Neural progenitor cell (in vitro differentiated cells): ENCODE results near the gene PWWP2B. TPM values are rescaled to one million over a fixed set of nuclear protein-coding genes. Genes with fewer than 3 reads are reported as not detected.

ENCODE experiments used
- DNase-seq: peaks from one replicate; pipeline ENCODE4 v3.0.0-alpha.2; 2016; ENCODE audit warnings: low spot score
- H2AFZ ChIP-seq: fragments of 200-600 bp; sonication (generic); replicated peaks from 2 replicates; pipeline ENCODE4 v1.6.1; 2016; ENCODE audit warnings: antibody characterized with exemption
- H3F3A ChIP-seq: fragments of 200-600 bp; sonication (generic); 2 replicates; pipeline ENCODE4 v1.6.1; 2016; ENCODE audit warnings: antibody characterized with exemption, low read depth
- H3K27ac ChIP-seq: fragments of 200-600 bp; sonication (generic); 2 replicates; pipeline ENCODE4 v1.5.1; 2016; ENCODE audit warnings: mild to moderate bottlenecking
- H3K27me3 ChIP-seq: fragments of 200-600 bp; sonication (generic); 2 replicates; pipeline ENCODE4 v1.6.1; 2016; ENCODE audit warnings: mild to moderate bottlenecking, moderate library complexity
- H3K36me3 ChIP-seq: fragments of 200-600 bp; sonication (generic); 2 replicates; pipeline ENCODE4 v1.5.1; 2016
- H3K4me1 ChIP-seq: fragments of 200-600 bp; sonication (generic); 2 replicates; pipeline ENCODE4 v1.6.1; 2016; ENCODE audit warnings: mixed run types
- H3K4me2 ChIP-seq: fragments of 200-600 bp; sonication (generic); 2 replicates; pipeline ENCODE4 v1.6.1; 2016
- H3K4me3 ChIP-seq: fragments of 200-600 bp; sonication (generic); 2 replicates; pipeline ENCODE4 v1.5.1; 2016
- H3K79me2 ChIP-seq: fragments of 200-600 bp; sonication (generic); 2 replicates; pipeline ENCODE4 v1.6.1; 2016; ENCODE audit warnings: low read depth
- H3K9ac ChIP-seq: fragments of 200-600 bp; sonication (generic); 2 replicates; pipeline ENCODE4 v1.6.1; 2016
- H3K9me3 ChIP-seq: fragments of 200-600 bp; sonication (generic); 2 replicates; pipeline ENCODE4 v1.5.1; 2016; ENCODE audit warnings: low read depth
- H4K20me1 ChIP-seq: fragments of 200-600 bp; sonication (generic); 2 replicates; pipeline ENCODE4 v1.6.1; 2016; ENCODE audit warnings: low read depth
- H3K27ac Mint-ChIP-seq: 3 replicates; pipeline ENCODE4 v1.8.0; 2021; ENCODE audit warnings: mixed read lengths
- H3K27me3 Mint-ChIP-seq: 2 replicates; pipeline ENCODE4 v1.8.0; 2022; ENCODE audit warnings: low read depth, mild to moderate bottlenecking, inconsistent platforms, moderate library complexity, mixed read lengths; ENCODE audit not compliant: insufficient read depth
- H3K36me3 Mint-ChIP-seq: 3 replicates; pipeline ENCODE4 v1.8.0; 2021; ENCODE audit warnings: mixed read lengths
- H3K4me1 Mint-ChIP-seq: 3 replicates; pipeline ENCODE4 v1.8.0; 2021; ENCODE audit warnings: mixed read lengths
- H3K4me3 Mint-ChIP-seq: 3 replicates; pipeline ENCODE4 v1.8.0; 2021; ENCODE audit warnings: mild to moderate bottlenecking, moderate library complexity, mixed read lengths
- H3K9me3 Mint-ChIP-seq: 3 replicates; pipeline ENCODE4 v1.8.0; 2020; ENCODE audit warnings: mixed read lengths
- EZH2 ChIP-seq: fragments of 200-600 bp; sonication (generic); IDR thresholded peaks from 2 replicates; pipeline ENCODE4 v1.6.1; 2017; ENCODE audit warnings: antibody characterized with exemption, mild to moderate bottlenecking, moderate library complexity
- EZH2phosphoT487 ChIP-seq: fragments of 200-600 bp; sonication (generic); IDR thresholded peaks from 2 replicates; pipeline ENCODE4 v1.6.1; 2017; ENCODE audit warnings: antibody characterized with exemption
- total RNA-seq: library from RNA; depleted of rRNA; stranded (reverse); fragments of >200 nt; gene quantifications from 2 replicates; pipeline ENCODE4 v1.2.3, GENCODE V29; 2015; ENCODE audit warnings: low replicate concordance
- TF ChIP-seq, protein P1 (sequence below): fragments of 200-600 bp; sonication (generic); IDR thresholded peaks from 2 replicates; pipeline ENCODE4 v1.5.1; 2017; ENCODE audit warnings: antibody characterized with exemption, mild to moderate bottlenecking

The PWWP2B gene
- total RNA-seq, 1 donor from 2014 or later: 0.34 TPM

DNA sequence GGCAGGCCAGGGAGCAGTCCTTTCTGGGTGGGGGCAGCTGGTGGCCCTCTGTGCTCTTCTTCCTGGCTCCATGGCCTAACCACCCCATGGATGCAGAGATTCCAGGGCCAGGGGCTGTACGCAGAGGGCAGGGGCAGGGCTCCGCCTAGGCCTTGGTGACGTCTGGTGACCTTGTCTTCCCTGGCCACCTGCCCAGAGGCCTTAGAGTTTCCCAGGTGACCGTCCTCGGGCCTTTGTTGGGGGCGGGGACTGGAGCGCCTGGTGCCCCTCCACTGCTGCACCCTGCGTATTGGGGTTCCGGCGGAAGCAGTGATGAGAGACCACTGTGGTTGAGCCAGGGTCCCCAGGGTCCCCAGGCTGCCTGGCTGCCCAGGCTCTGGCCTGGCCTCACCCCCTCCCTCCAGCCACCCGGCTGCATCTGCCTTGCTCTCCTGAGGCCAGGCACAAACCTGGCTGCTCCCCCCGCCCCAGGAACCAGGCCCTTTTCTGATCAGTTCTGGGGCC, 10.3 kb downstream of the PWWP2B start:
- Histone ChIP-seq H4K20me1 (no peaks in the 10 kb centered on the region), H3K79me2 (no peaks in the 10 kb centered on the region), H3K4me3 (no peak overlapping the region), H2AFZ (no peak overlapping the region), H3K27me3 (no peaks in the 10 kb centered on the region), H3F3A (no peaks in the 10 kb centered on the region), H3K9ac (no peak overlapping the region), H3K4me2 (no peak overlapping the region), H3K27ac (no peak overlapping the region), H3K36me3 (no peaks in the 10 kb centered on the region), H3K4me1 (peaks cover 10% of the 10 kb centered on the region), H3K9me3 (no peaks in the 10 kb centered on the region)
- H3K9me3 Mint-ChIP-seq: no peaks in the 10 kb centered on the region
- TF ChIP-seq EZH2 (no peak), EZH2phosphoT487 (no peak)
- TF ChIP-seq, protein P1, sequence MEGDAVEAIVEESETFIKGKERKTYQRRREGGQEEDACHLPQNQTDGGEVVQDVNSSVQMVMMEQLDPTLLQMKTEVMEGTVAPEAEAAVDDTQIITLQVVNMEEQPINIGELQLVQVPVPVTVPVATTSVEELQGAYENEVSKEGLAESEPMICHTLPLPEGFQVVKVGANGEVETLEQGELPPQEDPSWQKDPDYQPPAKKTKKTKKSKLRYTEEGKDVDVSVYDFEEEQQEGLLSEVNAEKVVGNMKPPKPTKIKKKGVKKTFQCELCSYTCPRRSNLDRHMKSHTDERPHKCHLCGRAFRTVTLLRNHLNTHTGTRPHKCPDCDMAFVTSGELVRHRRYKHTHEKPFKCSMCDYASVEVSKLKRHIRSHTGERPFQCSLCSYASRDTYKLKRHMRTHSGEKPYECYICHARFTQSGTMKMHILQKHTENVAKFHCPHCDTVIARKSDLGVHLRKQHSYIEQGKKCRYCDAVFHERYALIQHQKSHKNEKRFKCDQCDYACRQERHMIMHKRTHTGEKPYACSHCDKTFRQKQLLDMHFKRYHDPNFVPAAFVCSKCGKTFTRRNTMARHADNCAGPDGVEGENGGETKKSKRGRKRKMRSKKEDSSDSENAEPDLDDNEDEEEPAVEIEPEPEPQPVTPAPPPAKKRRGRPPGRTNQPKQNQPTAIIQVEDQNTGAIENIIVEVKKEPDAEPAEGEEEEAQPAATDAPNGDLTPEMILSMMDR: no peak
- peaks cover 18% of the 10 kb centered on the region for H3K4me1 Mint-ChIP-seq
- no peak overlapping the region for H3K27ac Mint-ChIP-seq
- no peak overlapping the region for H3K4me3 Mint-ChIP-seq
- peaks cover 2% of the 10 kb centered on the region for H3K27me3 Mint-ChIP-seq
- no peak for DNase-seq
- peaks cover 6% of the 10 kb centered on the region for H3K36me3 Mint-ChIP-seq

DNA sequence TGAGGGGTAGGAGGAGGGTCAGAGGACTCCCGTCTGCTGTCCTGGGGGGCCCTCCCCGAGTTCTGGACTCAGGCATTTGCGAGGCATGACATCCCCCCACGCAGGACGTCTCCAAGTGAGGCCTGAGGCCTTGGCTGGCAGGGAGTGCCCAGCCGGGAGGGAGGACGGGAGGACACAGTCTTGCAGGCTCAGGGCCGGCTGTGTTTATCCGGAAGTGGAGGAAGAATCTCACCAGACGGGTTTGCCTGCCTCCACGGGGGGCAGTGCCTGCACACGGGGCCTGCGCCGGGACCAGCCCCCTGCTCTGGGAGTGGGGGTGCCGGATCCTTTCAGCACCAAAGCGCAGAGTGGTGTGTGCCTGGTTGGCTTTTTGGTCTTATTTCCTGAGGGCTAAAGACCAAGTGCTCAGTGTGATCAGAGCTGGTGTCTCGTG, 10.9 kb downstream of the PWWP2B start:
- H2AFZ ChIP-seq: peak overlapping the region; percentile 28
- no peaks in the 10 kb centered on the region for H3K27me3 ChIP-seq
- H4K20me1 ChIP-seq: no peaks in the 10 kb centered on the region
- H3K9me3 ChIP-seq: no peaks in the 10 kb centered on the region
- H3K9ac ChIP-seq: no peak overlapping the region
- Mint-ChIP-seq H3K27me3 (peaks cover 2% of the 10 kb centered on the region), H3K9me3 (no peaks in the 10 kb centered on the region), H3K4me1 (peaks cover 23% of the 10 kb centered on the region), H3K36me3 (peaks cover 6% of the 10 kb centered on the region), H3K27ac (peak overlapping the region; percentile 76), H3K4me3 (no peak overlapping the region)
- no peak for TF ChIP-seq EZH2phosphoT487
- no peak for TF ChIP-seq EZH2
- TF ChIP-seq, protein P1: no peak
- H3K79me2 ChIP-seq: no peaks in the 10 kb centered on the region
- DNase-seq: no peak
- no peak overlapping the region for H3K27ac ChIP-seq
- H3K4me1 ChIP-seq: peaks cover 14% of the 10 kb centered on the region
- H3F3A ChIP-seq: no peaks in the 10 kb centered on the region
- no peaks in the 10 kb centered on the region for H3K36me3 ChIP-seq
- H3K4me3 ChIP-seq: no peak overlapping the region
- no peak overlapping the region for H3K4me2 ChIP-seq

DNA sequence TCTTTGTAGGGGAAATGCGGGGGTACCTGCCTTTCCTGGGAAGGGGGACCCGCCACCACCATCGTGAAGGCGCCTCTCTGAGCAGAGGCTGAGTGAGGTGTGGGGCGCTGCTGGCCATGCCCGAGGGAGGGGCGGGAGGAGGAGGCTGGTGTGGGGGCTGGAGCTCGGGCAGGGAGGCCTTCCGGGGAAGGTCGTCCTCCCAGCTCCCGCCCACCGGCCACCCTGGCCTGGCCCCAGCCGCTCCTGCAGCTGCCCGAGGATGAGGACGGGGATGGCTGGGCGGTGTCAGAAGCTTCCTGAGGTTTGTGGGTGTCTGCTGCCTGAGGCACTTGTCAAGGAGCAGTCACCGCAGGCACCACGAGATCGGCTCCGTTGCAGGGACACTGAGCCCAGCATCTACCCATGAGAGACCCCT, 11.4 kb downstream of the PWWP2B start:
- TF ChIP-seq, protein P1: no peak
- H3K27ac ChIP-seq: no peak overlapping the region
- H3K4me1 ChIP-seq: peaks cover 14% of the 10 kb centered on the region
- Mint-ChIP-seq H3K27ac (peak overlapping the region; percentile 76), H3K9me3 (no peaks in the 10 kb centered on the region), H3K4me3 (no peak overlapping the region), H3K36me3 (peaks cover 6% of the 10 kb centered on the region), H3K27me3 (peaks cover 2% of the 10 kb centered on the region), H3K4me1 (peaks cover 20% of the 10 kb centered on the region)
- no peaks in the 10 kb centered on the region for H3F3A ChIP-seq
- H3K36me3 ChIP-seq: no peaks in the 10 kb centered on the region
- H3K9me3 ChIP-seq: no peaks in the 10 kb centered on the region
- H3K9ac ChIP-seq: no peak overlapping the region
- peak overlapping the region; percentile 28 for H2AFZ ChIP-seq
- no peaks in the 10 kb centered on the region for H3K27me3 ChIP-seq
- DNase-seq: no peak
- no peak overlapping the region for H3K4me3 ChIP-seq
- peak overlapping the region; percentile 8 for H3K4me2 ChIP-seq
- H3K79me2 ChIP-seq: no peaks in the 10 kb centered on the region
- H4K20me1 ChIP-seq: no peaks in the 10 kb centered on the region
